ENCODE data around the gene ZDHHC7.
A peak's percentile ranks its signal among the peaks of the same experiment; 100 is the strongest.
"Not testable (repeated sequence)": the region's sequence is repeated elsewhere in the genome, so short reads cannot be mapped to it uniquely, and the experiment has no call there.

Gene ZDHHC7

DNA sequence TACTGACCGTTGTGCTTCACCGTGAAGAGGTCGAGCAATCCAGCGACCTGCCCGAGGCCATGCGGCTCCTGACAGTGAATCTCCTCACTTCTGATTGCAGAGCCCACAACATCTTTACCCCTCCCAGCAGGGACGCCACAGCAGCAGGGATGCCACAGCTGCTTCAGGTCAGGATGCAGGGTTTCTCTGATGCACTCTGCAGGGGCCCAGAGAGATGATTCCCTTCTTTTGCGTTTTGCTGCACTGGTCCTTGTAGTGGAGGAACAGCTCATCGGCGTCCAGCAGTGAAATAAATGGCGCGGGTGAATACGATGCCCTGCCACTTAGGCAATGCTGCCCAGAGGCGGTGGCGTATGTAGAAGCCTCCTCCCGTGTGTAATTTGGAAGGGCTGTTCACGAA, 21.8 kb upstream of the ZDHHC7 start:
- no peak overlapping the region for H3K27ac ChIP-seq
- TF ChIP-seq, protein P1, sequence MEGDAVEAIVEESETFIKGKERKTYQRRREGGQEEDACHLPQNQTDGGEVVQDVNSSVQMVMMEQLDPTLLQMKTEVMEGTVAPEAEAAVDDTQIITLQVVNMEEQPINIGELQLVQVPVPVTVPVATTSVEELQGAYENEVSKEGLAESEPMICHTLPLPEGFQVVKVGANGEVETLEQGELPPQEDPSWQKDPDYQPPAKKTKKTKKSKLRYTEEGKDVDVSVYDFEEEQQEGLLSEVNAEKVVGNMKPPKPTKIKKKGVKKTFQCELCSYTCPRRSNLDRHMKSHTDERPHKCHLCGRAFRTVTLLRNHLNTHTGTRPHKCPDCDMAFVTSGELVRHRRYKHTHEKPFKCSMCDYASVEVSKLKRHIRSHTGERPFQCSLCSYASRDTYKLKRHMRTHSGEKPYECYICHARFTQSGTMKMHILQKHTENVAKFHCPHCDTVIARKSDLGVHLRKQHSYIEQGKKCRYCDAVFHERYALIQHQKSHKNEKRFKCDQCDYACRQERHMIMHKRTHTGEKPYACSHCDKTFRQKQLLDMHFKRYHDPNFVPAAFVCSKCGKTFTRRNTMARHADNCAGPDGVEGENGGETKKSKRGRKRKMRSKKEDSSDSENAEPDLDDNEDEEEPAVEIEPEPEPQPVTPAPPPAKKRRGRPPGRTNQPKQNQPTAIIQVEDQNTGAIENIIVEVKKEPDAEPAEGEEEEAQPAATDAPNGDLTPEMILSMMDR (conservative IDR thresholded peaks at IDR 0.05): no peak

DNA sequence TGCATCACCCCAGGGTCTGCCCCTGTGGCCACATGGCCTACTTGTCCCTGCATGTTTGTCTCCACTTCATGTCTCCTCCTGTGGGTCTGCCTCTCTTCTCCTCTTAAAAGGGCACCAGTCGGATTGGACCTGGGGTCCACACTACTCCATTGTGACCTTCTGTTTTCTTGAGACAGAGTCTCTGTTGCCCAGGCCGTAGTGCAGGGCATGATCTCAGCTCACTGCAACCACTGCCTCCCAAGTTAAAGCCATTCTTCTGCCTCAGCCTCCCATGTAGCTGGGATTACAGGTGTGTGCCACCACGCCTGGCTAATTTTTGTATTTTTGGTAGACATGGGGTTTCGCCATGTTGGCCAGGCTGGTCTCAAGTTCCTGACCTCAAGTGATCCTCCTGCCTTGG, 20.9 kb upstream of the ZDHHC7 start:
- not testable (repeated sequence) for H3K27ac ChIP-seq

- TF ChIP-seq, protein P1 (conservative IDR thresholded peaks at IDR 0.05): no peak
- no peak overlapping the region for H3K27ac ChIP-seq
These were observed 20.1 kb upstream of the ZDHHC7 start for GRCh38 chr16:85031451-85031850.

- TF ChIP-seq, protein P1 (conservative IDR thresholded peaks at IDR 0.05): no peak
- H3K27ac ChIP-seq: no peak overlapping the region
These were observed 18.7 kb upstream of the ZDHHC7 start for GRCh38 chr16:85029981-85030401.

GRCh38 chr16:85029408-85029784, 18.1 kb upstream of the ZDHHC7 start:
- H3K27ac ChIP-seq: no peak overlapping the region; the same call in 1 of the 2 replicates
- TF ChIP-seq, protein P1 (conservative IDR thresholded peaks at IDR 0.05): no peak

- no peak overlapping the region; the same call in 1 of the 2 replicates for H3K27ac ChIP-seq
- TF ChIP-seq, protein P1 (conservative IDR thresholded peaks at IDR 0.05): no peak
These were observed 17.5 kb upstream of the ZDHHC7 start for GRCh38 chr16:85028685-85029407.

GRCh38 chr16:85027958-85028684, 16.8 kb upstream of the ZDHHC7 start:
- peak overlapping the region; percentile 35; the same call in 1 of the 2 replicates for H3K27ac ChIP-seq
- TF ChIP-seq, protein P1 (conservative IDR thresholded peaks at IDR 0.05): no peak
